AG20443 (cell line): ENCODE measurements around the gene ARR3.
"Not testable (repeated sequence)": the region's sequence is repeated elsewhere in the genome, so short reads cannot be mapped to it uniquely, and the experiment has no call there.

Experiments used
- DNase-seq: peaks from one replicate; pipeline ENCODE4 v3.0.0; 2012; ENCODE audit warnings: low spot score, mixed read lengths

The ARR3 gene

GRCh38 chrX:70268034-70268433 is at the start of gene ARR3:
ARR3 (plus strand) TSS chrX:70268334; CDS start chrX:70269386, 1,052 bp downstream.
- DNase-seq: no peak

DNA sequence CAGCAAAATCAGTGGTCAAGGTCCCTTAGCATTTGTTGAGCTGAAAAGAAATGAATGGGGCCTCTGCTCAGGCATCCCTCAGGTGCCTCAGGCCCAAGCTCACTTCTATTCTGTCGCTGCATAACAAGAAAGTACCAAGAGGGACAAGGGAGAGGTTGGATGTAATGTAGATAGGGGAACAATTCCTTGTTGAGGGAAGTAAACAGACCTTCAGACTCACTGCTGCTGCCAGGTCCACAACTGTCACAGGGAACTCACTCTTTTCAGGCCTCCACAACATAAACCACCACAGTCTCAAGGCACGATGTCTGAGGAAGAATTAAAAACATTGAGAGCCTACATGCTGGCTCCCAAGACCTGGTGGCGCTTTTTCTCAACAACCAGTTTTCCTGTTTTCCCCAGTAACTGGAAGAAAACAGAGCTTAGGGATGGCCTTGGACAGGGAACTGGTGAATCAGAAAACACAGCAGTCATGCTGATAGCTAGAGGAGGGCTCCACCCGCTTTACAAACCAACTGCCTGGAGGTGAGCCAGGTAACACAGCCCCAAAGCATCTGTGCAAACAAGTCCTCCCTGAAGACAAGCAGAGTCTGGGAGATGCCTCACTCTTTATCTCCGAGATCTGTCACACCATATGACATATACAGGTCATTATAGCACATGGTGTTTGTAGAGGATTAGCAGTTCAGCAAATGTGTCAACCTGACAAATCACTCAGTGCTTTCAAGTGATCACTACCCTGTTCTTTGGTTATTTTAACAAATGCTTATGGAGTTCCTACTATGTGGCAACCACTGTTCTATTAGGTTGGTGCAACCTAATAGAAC is 48.0 kb upstream of the ARR3 start:
- DNase-seq: peak; percentile 37

DNA sequence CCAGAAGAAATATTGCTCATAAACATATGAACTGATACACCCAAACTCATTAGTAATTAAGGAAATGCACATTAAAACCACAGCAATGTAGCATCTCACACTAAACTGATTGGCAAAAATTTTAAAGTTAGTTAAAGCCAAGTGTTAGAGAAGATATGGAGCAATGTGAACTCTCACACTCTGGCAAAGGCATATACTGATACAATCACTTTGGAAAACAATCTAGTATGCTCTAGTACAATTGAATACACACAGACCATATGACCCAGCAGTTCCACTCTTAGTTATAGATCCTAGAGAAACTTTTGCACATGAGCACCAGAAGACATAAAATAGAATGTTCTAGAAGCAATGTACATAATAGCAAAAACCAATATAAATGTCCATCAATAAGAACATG is 42.1 kb upstream of the ARR3 start:
- DNase-seq: no peak

DNA sequence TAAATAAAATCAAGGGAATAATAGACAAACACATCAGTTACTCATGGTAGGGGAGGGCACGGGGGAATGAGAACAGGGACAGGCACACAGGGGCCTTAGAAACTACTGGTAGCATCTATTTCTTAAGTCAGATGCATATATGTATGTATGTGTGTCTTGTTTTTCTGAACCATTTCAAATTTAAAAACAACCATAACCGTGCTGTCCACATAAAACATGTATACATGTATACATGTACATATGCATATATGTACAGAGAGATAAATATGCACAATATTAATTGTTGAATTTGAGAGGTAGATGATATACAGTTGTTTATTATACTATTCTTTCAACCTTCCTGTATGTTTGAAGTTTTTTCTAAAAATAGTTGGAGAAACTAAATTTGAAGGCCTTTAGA is 41.4 kb upstream of the ARR3 start:
- DNase-seq: no peak

GRCh38 chrX:70231666-70232065 is 36.5 kb upstream of the ARR3 start:
- DNase-seq: no peak

DNA sequence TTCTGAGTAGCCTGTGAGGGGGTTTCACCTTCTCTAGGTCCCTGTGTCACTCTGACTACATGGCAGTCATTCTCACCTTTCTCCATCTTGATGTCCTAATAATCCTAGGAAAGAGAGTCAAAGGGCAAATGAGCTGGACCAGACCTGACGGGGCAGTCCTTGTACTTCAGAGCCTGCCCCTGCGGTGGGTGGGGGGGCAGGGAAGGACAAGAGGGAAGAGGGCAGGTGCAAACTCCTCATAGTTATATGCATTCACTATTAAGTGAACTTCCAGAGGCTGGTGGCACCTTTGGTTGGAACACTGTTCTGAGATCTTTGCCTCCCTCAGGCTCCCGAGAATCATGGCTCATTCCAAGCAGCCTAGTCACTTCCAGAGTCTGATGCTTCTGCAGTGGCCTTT is 33.8 kb upstream of the ARR3 start, which contains the start of gene AWAT1:
AWAT1 (plus strand) TSS at position 301 of the 400 bp plus-strand sequence; CDS start at position 342, 41 bp downstream.
- no peak for DNase-seq

GRCh38 chrX:70240751-70241150 is 27.4 kb upstream of the ARR3 start:
- DNase-seq: no peak

GRCh38 chrX:70241501-70241900 is 26.6 kb upstream of the ARR3 start:
- no peak for DNase-seq

DNA sequence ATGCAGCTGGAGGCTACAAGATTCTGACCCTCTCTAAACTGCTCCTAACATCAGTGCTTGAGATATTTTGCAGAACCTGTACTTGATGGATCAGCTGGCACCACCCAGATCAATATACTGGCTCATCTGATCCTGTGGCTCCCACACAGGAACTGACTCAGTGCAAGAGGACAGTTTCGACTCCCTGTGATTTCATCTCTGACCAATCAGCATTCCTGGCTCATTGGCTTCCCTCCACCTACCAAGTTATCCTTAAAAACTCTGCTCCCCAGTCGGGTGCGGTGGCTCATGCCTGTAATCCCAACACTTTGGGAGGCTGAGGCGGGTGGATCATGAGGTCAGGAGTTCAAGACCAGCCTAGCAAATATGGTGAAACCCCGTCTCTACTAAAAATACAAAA is 24.5 kb upstream of the ARR3 start:
- DNase-seq: not testable (repeated sequence)

DNA sequence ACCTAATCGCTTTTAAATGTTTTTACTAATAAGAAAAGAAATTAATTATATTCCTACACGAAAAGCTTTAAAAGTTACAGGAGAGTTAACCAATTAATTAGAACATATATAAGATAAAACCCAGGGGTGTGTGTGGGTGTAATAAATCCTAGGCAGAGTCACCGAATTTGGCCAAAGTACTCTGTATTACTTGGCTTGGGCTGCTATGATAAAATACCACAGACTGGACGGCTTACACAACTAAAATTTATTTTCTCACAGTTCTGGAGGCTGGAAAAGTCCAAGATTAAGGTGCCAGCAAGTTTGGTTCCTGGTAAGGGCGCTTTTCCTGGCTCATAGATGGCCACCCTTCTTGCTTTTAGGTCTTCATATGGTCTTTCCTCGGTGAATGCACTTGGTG is 23.3 kb upstream of the ARR3 start:
- DNase-seq: no peak

- DNase-seq: no peak
Observed at GRCh38 chrX:70247252-70247651, 20.9 kb upstream of the ARR3 start.

- no peak for DNase-seq
Observed at GRCh38 chrX:70252491-70252890, 15.6 kb upstream of the ARR3 start.

DNA sequence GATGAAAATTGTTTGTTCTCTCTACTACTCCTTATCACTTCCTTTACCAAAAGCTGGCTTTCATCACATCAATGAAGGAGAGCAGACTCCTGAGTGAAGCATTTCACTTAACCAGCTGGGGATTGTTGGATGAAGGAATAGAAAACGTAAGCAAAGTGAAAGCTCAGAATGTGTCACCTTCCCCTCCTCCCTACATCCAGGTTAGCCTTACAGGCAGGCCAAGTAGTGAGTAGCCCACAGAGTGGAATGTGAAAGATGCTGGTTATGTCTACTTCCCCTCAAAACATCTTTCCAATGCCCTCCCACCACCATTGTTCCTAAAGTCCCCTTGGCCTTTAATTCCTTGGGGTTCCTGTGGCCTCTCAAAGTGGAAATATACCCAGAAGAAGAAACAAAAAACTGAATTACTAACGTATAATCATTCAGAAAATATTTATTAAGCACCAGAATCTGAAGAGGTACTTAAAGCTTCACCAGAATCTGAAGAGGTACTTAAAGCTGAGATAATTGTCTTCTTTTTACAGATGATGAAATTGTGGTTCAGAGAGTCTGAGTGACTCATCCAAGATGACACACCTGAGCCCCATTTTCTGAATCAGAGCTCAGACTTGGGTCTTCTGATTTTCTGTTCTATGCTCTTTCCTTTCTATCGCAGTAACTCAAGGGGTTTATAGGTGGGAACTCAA is 14.6 kb upstream of the ARR3 start:
- no peak for DNase-seq

DNA sequence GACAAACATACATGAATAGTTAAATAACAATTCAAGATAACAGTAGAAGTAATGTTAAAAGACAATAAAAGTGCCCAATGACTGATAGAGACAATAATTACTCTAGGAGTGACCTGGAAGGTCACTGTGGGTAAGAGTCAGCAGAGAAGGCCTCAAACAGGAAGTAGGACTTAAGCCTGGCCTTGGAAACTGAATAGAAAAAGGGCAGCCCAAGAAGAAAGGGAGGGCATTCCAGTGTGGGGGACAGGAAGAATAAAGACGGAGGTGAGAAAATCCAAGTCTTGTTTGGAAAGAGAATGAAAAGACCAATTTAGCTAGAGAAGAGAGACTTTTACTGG is 14.1 kb upstream of the ARR3 start:
- DNase-seq: no peak

GRCh38 chrX:70254909-70255308 is 13.2 kb upstream of the ARR3 start:
- no peak for DNase-seq

DNA sequence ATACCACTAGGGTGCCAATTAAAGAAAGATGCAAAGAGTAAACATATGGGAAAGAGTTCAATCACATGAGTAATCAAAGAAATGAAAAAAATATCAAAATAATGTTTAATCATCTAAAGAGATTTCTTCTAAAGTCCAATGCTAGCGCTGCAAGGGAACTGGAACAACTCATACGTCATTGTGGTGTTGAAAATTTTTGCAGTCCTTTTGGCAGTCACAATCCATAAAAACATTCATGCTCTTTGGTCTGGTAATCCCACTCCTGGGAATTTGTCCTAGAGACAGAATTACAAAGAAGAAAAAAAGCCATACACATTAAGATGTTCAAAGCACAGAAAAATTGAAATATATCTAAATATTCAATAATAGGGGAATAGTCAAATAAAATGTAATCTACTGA is 12.7 kb upstream of the ARR3 start:
- DNase-seq: no peak

DNA sequence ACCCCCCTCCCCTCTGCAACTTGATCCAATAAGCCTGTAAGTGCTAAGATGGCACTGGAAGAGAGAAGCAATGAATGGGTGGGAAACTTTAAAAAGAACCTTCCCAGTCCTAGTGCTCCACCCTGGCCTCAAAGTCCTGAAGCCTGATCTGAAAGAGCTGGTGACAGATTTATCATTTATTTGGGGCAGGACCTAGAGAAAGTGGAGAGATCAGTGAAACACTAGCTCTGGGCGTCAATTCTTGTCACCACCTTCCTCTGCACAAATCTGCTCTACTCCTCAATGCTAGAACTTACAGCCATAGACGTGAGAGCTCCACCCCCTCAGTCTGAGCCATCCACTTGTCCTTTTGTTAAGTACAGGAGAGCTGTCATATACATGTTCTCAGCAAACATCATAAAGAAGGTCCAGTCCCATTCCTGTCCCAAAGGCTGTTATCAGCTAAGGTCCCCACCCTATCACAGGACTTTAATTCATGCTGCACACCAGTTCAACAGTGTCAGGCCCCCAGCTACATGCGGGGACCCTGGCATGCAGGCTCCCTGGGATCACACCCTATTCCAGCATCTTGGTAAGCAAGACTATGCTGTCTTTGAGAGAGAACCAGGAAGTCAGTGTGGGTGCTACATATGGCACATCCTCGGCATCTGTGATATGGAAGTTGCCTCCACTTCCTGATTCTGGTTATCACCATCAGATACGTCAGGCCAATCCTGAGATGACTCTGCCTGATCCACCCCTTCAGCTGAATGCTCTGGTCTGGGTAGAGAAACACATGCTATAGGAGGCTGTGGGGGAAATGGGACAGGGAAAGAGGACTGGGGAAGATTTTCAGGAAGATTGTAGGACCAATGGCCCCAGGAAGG is 10.5 kb upstream of the ARR3 start:
- DNase-seq: no peak

- DNase-seq: no peak
Observed at GRCh38 chrX:70260104-70260503, 8.0 kb upstream of the ARR3 start, which contains the start of gene P2RY4. P2RY4 (minus strand) TSS chrX:70260204; CDS start chrX:70259624, 580 bp downstream.

- peak; percentile 32 for DNase-seq
Observed at GRCh38 chrX:70262952-70263567, 5.1 kb upstream of the ARR3 start.

GRCh38 chrX:70264784-70265183 is 3.4 kb upstream of the ARR3 start:
- no peak for DNase-seq

GRCh38 chrX:70274029-70274428 is 5.9 kb downstream of the ARR3 start:
- not testable (repeated sequence) for DNase-seq

DNA sequence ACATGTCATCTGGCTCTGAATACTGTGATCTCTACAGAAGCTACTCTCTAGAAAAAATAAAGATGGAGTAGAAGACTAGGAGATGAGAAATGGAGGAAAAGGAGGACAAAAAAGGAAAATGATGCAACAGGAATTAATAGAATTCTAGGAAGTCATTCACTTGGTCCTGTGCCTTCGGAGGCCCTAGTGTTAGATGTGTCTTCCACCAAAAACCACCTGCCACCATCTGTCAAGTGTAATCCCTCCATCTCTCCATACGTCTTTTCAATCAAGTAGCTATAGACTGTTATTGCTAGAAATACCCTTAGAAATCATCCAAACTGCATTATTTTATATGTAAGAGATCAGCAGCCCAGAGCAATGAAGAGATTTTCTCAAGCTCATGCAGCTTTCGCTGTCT is 10.9 kb downstream of the ARR3 start:
- DNase-seq: no peak
